Measurements from ENCODE around the gene SDS.

SDS gene

GRCh38 chr12:113403435-113404415 lies at the start of gene SDS:
SDS (minus strand) TSS chr12:113403887; CDS start chr12:113399708, 4,179 bp downstream.
- no peak for DNase-seq (ENCODE audit: low spot score)

DNA sequence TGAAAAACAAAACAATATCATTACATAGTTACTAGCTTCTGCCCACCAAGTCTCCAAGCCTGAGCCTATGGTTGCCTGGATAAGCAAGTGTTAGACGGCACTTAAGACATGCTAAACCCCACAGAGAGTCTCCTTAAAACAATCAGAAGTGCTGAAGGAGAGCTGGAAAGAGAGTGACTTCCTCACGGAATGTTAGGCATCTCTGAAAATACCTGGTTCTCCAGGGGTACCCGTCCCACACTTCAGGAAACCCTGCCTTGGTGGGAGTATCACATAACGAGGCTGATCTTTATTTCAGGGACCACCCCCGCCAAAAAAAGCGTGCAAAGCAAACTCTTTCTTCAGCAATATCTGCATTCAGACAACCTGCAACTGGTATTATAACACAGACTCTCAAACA lies 49.6 kb upstream of the SDS start:
- DNase-seq (ENCODE audit: low spot score), result no peak

GRCh38 chr12:113452458-113452857 lies 48.8 kb upstream of the SDS start:
- DNase-seq (ENCODE audit: low spot score), result no peak

DNA sequence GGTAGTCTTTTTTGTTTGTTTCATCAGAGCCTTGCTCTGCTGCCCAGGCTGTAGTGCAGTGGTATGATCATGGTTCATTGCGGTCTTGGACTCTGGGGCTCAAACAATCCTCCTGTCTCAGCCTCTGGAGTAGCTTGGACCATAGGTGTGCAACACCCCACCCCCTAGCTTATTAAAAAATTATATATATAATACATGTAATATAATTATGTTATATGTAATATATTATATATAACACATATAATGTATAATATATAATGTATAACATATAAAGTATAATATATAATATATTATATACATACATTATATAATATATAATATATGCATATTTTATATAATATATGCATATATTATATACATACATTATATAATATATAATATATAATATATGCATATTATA lies 46.2 kb upstream of the SDS start:
- DNase-seq (ENCODE audit: low spot score), result no peak

- no peak for DNase-seq (ENCODE audit: low spot score)
Measured at GRCh38 chr12:113449299-113449698, 45.6 kb upstream of the SDS start.

- no peak for DNase-seq (ENCODE audit: low spot score)
Measured at GRCh38 chr12:113448873-113449272, 45.2 kb upstream of the SDS start.

GRCh38 chr12:113445544-113446171 lies 42.0 kb upstream of the SDS start:
- no peak for DNase-seq (ENCODE audit: low spot score)

DNA sequence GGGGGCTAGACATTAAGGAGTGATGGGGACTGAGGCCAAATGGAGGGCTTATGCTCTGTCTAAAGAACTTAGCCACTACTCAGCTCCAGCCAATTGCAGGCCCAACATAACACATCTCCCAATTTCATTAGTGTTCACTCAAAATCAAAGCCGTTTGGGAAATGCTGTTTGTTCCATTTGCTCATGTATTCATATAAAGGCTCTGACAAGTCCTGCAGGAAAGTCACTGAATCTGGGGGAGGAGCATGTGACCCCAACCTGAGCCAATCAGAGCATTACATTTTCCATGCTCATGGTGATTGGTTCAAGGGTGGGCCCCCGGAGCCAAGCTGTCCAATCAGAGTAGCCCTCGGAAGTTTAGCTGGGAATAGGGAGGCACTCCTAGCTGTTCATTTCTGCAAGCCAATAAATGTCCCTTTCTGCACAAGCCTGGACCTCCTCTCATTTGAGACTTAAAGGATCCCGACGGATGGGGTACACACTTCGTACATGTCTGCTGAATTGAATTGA lies 39.4 kb upstream of the SDS start:
- no peak for DNase-seq (ENCODE audit: low spot score)

DNA sequence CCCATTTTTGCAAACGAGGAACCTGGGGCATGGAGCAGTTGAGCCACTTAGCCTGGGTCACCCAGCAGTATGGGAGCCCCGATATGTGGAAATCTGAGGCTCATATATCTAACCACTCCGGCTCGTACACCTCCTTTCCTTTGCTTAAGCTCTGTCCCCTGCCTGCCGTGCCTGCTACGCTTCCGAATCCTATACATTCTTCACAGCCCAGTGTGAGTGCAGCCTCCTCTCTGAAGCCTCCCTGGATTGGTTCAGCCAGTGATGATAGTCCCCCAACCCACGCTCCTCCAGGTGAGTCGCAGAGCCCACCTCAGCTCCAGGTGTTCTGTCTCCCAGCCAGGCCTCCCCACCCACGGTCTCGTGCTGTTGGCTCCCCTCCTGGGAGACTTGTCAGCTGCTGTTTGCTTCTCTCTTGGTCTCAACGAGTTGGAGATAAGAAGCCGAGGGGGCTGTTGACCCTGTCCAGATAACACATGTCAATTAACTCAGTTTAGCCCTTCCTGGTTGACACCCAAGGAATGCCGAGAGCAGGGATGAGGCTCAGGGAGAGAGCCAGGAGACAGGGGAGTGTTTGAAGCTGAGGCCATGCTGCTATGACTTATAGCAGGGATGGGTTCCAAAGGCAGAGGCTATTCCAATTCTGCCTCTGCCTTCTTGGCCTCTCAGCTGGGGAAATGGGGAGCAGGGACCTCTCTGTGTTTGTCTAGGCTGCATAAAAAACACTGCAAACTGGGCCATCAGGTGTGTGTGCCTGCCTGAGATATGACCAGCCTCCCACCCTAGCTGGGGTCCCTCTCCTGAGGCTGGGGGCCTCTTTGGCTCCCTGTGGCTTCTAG lies 37.5 kb upstream of the SDS start:
- no peak for DNase-seq (ENCODE audit: low spot score)

- no peak for DNase-seq (ENCODE audit: low spot score)
Measured at GRCh38 chr12:113440336-113440735, 36.6 kb upstream of the SDS start.

- DNase-seq (ENCODE audit: low spot score), result no peak
Measured at GRCh38 chr12:113439606-113440030, 35.9 kb upstream of the SDS start.

- DNase-seq (ENCODE audit: low spot score), result no peak
Measured at GRCh38 chr12:113439301-113439597, 35.6 kb upstream of the SDS start.

GRCh38 chr12:113438523-113439300 lies 35.0 kb upstream of the SDS start:
- DNase-seq (ENCODE audit: low spot score), result no peak

DNA sequence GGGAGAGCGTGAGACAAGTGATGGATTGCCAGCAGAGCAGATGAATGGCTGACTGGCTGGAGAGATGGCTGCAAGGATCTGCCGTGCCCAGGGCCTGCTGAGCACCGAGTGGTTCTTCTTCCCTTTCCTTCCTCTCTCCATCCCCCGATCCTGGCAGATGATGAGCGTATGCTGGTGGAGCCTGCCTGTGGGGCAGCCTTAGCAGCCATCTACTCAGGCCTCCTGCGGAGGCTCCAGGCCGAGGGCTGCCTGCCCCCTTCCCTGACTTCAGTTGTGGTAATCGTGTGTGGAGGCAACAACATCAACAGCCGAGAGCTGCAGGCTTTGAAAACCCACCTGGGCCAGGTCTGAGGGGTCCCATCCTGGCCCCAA lies 34.0 kb upstream of the SDS start:
- DNase-seq (ENCODE audit: low spot score), result no peak

GRCh38 chr12:113436993-113437728 lies 33.5 kb upstream of the SDS start:
- no peak for DNase-seq (ENCODE audit: low spot score)

GRCh38 chr12:113436586-113436985 lies 32.9 kb upstream of the SDS start:
- no peak for DNase-seq (ENCODE audit: low spot score)

- DNase-seq (ENCODE audit: low spot score), result no peak
Measured at GRCh38 chr12:113435367-113435766, 31.7 kb upstream of the SDS start.

GRCh38 chr12:113432986-113433385 lies 29.3 kb upstream of the SDS start:
- DNase-seq (ENCODE audit: low spot score), result no peak

DNA sequence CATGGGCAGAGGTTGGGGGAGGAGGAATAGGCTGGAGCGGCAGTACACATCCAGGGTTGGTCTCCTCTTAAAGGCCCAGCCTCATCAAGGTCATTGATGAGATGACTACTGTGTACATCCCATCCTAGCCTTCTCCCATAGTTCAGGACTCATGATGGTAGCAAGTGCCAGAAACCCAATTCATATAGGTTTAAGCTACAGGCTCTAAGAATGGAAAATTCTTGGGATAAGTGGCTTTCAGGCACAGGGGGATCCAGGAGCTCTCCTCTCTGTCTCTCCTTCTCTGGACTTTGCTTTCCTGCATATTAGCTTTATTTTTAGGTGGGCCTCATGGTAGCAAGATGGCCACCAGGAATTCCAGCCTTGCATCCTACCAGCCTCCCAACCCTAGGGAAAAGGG lies 24.8 kb upstream of the SDS start:
- no peak for DNase-seq (ENCODE audit: low spot score)

DNA sequence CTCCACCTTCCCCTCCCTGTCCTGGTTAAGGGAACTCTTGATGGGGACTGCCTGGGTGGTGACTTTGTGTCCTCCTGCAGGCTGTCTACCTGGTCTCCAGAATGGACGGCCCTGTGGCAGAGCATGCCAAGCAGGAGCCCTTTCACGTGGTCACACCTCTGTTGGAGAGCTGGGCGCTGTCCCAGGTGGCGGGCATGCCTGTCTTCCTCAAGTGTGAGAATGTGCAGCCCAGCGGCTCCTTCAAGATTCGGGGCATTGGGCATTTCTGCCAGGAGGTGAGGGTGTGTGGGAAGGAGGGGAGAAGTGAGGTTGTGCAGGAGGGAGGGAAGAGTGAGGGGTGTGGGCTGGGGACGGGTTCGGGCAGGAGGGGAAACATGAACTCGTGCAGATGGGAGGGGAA lies 24.2 kb upstream of the SDS start:
- DNase-seq (ENCODE audit: low spot score), result no peak

- no peak for DNase-seq (ENCODE audit: low spot score)
Measured at GRCh38 chr12:113425960-113426453, 22.3 kb upstream of the SDS start.

Measured in CD4-positive, alpha-beta T cell treated with Interleukin-2 at 100 ng/mL for 4 hours (primary cell).